Astrocyte (in vitro differentiated cells and primary cell): ENCODE measurements around the gene ALG14. TPM values are rescaled to one million over a fixed set of nuclear protein-coding genes. Genes with fewer than 3 reads are reported as not detected.

Source experiments
- DNase-seq: peaks from one replicate; pipeline ENCODE4 v3.0.0-alpha.2; 2010; ENCODE audit warnings: low read depth
- FAIRE-seq: peaks from 2 replicates; lab custom pipeline; 2011; peaks lifted over from hg19 to GRCh38; lab: Jason Lieb, UNC
- H2AFZ ChIP-seq: 2 replicates; pipeline ENCODE4 v1.6.0; 2012; ENCODE audit warnings: low read depth, low read length, inconsistent platforms
- H3K27ac ChIP-seq: 2 replicates; pipeline ENCODE4 v1.5.1; 2011; ENCODE audit warnings: low read depth, low read length, inconsistent platforms
- H3K27me3 ChIP-seq: 2 replicates; pipeline ENCODE4 v1.6.0; 2011; ENCODE audit warnings: low read length, inconsistent platforms; ENCODE audit not compliant: insufficient read depth
- H3K36me3 ChIP-seq: 2 replicates; pipeline ENCODE4 v1.5.1; 2011; ENCODE audit warnings: low read length, inconsistent platforms; ENCODE audit not compliant: insufficient read depth
- H3K4me1 ChIP-seq: 2 replicates; pipeline ENCODE4 v1.5.1; 2011; ENCODE audit warnings: low read length, inconsistent platforms; ENCODE audit not compliant: insufficient read depth
- H3K4me2 ChIP-seq: 2 replicates; pipeline ENCODE4 v1.6.0; 2012; ENCODE audit warnings: low read length, inconsistent platforms
- H3K4me3 ChIP-seq: 2 replicates; pipeline ENCODE4 v1.5.1; 2011; ENCODE audit warnings: low read depth, mild to moderate bottlenecking, low read length, inconsistent platforms; ENCODE audit not compliant: insufficient read depth
- H3K79me2 ChIP-seq: 2 replicates; pipeline ENCODE4 v1.6.0; 2012; ENCODE audit warnings: mild to moderate bottlenecking, low read length, inconsistent platforms; ENCODE audit not compliant: insufficient read depth
- H3K9ac ChIP-seq: 2 replicates; pipeline ENCODE4 v1.6.0; 2012; ENCODE audit warnings: mild to moderate bottlenecking, low read length, inconsistent platforms
- H3K9me3 ChIP-seq: 2 replicates; pipeline ENCODE4 v1.5.1; 2012; ENCODE audit warnings: low read depth, mild to moderate bottlenecking, low read length, inconsistent platforms; ENCODE audit not compliant: insufficient read depth
- H4K20me1 ChIP-seq: 2 replicates; pipeline ENCODE4 v1.6.0; 2012; ENCODE audit warnings: low read length, inconsistent platforms; ENCODE audit not compliant: insufficient read depth
- H3K27ac Mint-ChIP-seq: one replicate; pipeline ENCODE4 v1.8.0; 2021; ENCODE audit warnings: mild to moderate bottlenecking, mixed read lengths; ENCODE audit not compliant: unreplicated experiment
- H3K27me3 Mint-ChIP-seq: one replicate; pipeline ENCODE4 v1.8.0; 2021; ENCODE audit warnings: low read depth, mixed read lengths; ENCODE audit not compliant: unreplicated experiment
- H3K36me3 Mint-ChIP-seq: one replicate; pipeline ENCODE4 v1.8.0; 2021; ENCODE audit warnings: low read depth, mixed read lengths; ENCODE audit not compliant: unreplicated experiment
- H3K4me1 Mint-ChIP-seq: one replicate; pipeline ENCODE4 v1.8.0; 2021; ENCODE audit warnings: low read depth, mixed read lengths; ENCODE audit not compliant: unreplicated experiment
- H3K4me3 Mint-ChIP-seq: one replicate; pipeline ENCODE4 v1.8.0; 2021; ENCODE audit warnings: mild to moderate bottlenecking, moderate library complexity, mixed read lengths; ENCODE audit not compliant: unreplicated experiment
- H3K9me3 Mint-ChIP-seq: one replicate; pipeline ENCODE4 v1.8.0; 2021; ENCODE audit warnings: mild to moderate bottlenecking, mixed read lengths; ENCODE audit not compliant: unreplicated experiment
- EZH2 ChIP-seq: IDR thresholded peaks from 2 replicates; pipeline ENCODE4 v1.6.1; 2012; ENCODE audit warnings: mild to moderate bottlenecking, low read length, inconsistent platforms; ENCODE audit not compliant: insufficient read depth
- total RNA-seq: library from RNA; stranded (reverse); gene quantifications from 2 replicates; pipeline ENCODE4 v1.2.1, GENCODE V29; 2021
- TF ChIP-seq, protein P1 (sequence below): IDR thresholded peaks from 2 replicates; pipeline ENCODE4 v1.5.1; 2011; ENCODE audit warnings: low read depth, mild to moderate bottlenecking, inconsistent platforms, low read length, moderate library complexity; ENCODE audit not compliant: insufficient read depth

The ALG14 gene
- total RNA-seq, 1 donor from 2014 or later = 6.9 TPM

GRCh38 chr1:95108792-95109191, 36.0 kb upstream of the ALG14 start:
- H3K4me1 Mint-ChIP-seq = no peaks in the 10 kb centered on the region
- H3K4me3 Mint-ChIP-seq = no peak overlapping the region
- no peaks in the 10 kb centered on the region for H3K79me2 ChIP-seq
- H3K36me3 ChIP-seq = no peaks in the 10 kb centered on the region
- H3K27me3 Mint-ChIP-seq = no peaks in the 10 kb centered on the region
- H3K4me1 ChIP-seq = no peaks in the 10 kb centered on the region
- H4K20me1 ChIP-seq = no peaks in the 10 kb centered on the region
- no peaks in the 10 kb centered on the region for H3K27me3 ChIP-seq
- DNase-seq = no peak
- TF ChIP-seq, protein P1, sequence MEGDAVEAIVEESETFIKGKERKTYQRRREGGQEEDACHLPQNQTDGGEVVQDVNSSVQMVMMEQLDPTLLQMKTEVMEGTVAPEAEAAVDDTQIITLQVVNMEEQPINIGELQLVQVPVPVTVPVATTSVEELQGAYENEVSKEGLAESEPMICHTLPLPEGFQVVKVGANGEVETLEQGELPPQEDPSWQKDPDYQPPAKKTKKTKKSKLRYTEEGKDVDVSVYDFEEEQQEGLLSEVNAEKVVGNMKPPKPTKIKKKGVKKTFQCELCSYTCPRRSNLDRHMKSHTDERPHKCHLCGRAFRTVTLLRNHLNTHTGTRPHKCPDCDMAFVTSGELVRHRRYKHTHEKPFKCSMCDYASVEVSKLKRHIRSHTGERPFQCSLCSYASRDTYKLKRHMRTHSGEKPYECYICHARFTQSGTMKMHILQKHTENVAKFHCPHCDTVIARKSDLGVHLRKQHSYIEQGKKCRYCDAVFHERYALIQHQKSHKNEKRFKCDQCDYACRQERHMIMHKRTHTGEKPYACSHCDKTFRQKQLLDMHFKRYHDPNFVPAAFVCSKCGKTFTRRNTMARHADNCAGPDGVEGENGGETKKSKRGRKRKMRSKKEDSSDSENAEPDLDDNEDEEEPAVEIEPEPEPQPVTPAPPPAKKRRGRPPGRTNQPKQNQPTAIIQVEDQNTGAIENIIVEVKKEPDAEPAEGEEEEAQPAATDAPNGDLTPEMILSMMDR = no peak
- no peak for TF ChIP-seq EZH2
- H3K36me3 Mint-ChIP-seq = no peaks in the 10 kb centered on the region
- H3K4me2 ChIP-seq = no peak overlapping the region
- H3K9me3 Mint-ChIP-seq = no peaks in the 10 kb centered on the region
- no peaks in the 10 kb centered on the region for H3K9me3 ChIP-seq
- no peak overlapping the region for H3K27ac ChIP-seq
- no peak overlapping the region for H3K9ac ChIP-seq
- H2AFZ ChIP-seq = no peak overlapping the region
- no peak overlapping the region for H3K27ac Mint-ChIP-seq
- no peak overlapping the region for H3K4me3 ChIP-seq
- FAIRE-seq = no peak

DNA sequence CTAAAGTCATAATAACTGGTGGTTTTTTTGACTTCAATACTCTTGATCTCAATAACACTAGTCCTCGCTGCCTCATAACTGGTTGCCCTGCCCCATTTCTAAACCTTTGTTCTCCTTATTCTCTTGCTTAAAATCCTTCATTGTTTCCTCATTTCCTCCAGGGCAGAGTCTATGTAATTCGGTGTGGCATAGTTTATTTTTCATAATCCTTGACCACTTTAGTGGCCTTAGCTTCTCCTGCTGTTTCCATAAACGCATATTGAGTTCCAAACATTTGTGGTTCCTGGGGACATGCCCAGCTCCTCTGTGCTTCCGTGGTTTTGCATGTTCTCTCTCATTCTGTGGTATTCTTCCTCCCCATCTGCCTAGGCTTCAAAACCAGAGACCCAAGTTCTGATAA, 25.4 kb upstream of the ALG14 start:
- DNase-seq (peak; percentile 45), FAIRE-seq (no peak)
- Histone ChIP-seq H2AFZ (no peak overlapping the region), H3K4me1 (no peaks in the 10 kb centered on the region), H4K20me1 (no peaks in the 10 kb centered on the region), H3K79me2 (no peaks in the 10 kb centered on the region), H3K4me2 (no peak overlapping the region), H3K27me3 (peaks cover 8% of the 10 kb centered on the region), H3K4me3 (no peak overlapping the region), H3K9ac (no peak overlapping the region), H3K36me3 (no peaks in the 10 kb centered on the region), H3K9me3 (no peaks in the 10 kb centered on the region), H3K27ac (no peak overlapping the region)
- Mint-ChIP-seq H3K4me3 (no peak overlapping the region), H3K27me3 (no peaks in the 10 kb centered on the region), H3K9me3 (no peaks in the 10 kb centered on the region), H3K4me1 (peaks cover 4% of the 10 kb centered on the region), H3K36me3 (no peaks in the 10 kb centered on the region), H3K27ac (no peak overlapping the region)
- TF ChIP-seq, protein P1 = no peak
- no peak for TF ChIP-seq EZH2

DNA sequence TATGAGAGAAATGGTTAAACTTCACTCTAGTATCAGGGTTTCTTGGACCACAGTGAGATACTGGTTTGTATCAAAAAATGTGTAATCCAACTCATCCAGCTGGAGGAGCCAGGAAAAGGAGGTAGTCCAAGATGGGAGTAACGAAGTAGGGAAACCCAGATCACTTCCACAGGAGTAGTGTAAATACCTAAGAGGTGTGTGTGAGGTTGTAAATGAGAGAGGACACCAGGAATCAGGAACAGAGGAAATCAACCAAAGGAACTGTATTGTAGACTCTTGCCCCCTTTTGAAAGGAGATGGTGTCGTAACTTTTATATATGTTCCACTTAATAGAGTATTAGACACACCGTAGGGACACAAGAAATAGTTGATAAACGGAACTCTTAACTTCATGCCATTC, 24.7 kb upstream of the ALG14 start:
- FAIRE-seq = no peak
- H4K20me1 ChIP-seq = no peaks in the 10 kb centered on the region
- Mint-ChIP-seq H3K4me1 (peaks cover 4% of the 10 kb centered on the region), H3K27me3 (no peaks in the 10 kb centered on the region), H3K4me3 (no peak overlapping the region), H3K9me3 (peaks cover under 1% of the 10 kb centered on the region), H3K27ac (no peak overlapping the region), H3K36me3 (no peaks in the 10 kb centered on the region)
- no peaks in the 10 kb centered on the region for H3K36me3 ChIP-seq
- no peak overlapping the region for H3K4me3 ChIP-seq
- no peaks in the 10 kb centered on the region for H3K4me1 ChIP-seq
- no peak overlapping the region for H3K27ac ChIP-seq
- no peaks in the 10 kb centered on the region for H3K79me2 ChIP-seq
- H3K9me3 ChIP-seq = no peaks in the 10 kb centered on the region
- H2AFZ ChIP-seq = no peak overlapping the region
- H3K9ac ChIP-seq = no peak overlapping the region
- H3K27me3 ChIP-seq = peaks cover 7% of the 10 kb centered on the region
- TF ChIP-seq, protein P1 = no peak
- no peak for TF ChIP-seq EZH2
- DNase-seq = no peak
- no peak overlapping the region for H3K4me2 ChIP-seq
